Thyroid gland (tissue), 4 donors: ENCODE results near the gene IFT43.

ENCODE experiments used
- POLR2A ChIP-seq, 2 donors: fragments of 450-650 bp; IDR thresholded peaks; one replicate each; pipeline ENCODE4 v1.6.1; 2017; ENCODE audit warnings: antibody characterized with exemption in 2 of 2, mild to moderate bottlenecking in 2 of 2, moderate library complexity in 1 of 2
- TF ChIP-seq, protein P1 (sequence below), 6 experiments: fragments of 200-600 bp in 3 of 6; fragments of 450-650 bp in 3 of 6; sonication (generic) in 3 of 6; IDR thresholded peaks; one replicate each; pipeline ENCODE4 v1.5.1; 2016 to 2019; ENCODE audit warnings: antibody characterized with exemption in 6 of 6, mild to moderate bottlenecking in 2 of 6, inconsistent platforms in 1 of 6, moderate library complexity in 1 of 6

- TF ChIP-seq, protein P1, sequence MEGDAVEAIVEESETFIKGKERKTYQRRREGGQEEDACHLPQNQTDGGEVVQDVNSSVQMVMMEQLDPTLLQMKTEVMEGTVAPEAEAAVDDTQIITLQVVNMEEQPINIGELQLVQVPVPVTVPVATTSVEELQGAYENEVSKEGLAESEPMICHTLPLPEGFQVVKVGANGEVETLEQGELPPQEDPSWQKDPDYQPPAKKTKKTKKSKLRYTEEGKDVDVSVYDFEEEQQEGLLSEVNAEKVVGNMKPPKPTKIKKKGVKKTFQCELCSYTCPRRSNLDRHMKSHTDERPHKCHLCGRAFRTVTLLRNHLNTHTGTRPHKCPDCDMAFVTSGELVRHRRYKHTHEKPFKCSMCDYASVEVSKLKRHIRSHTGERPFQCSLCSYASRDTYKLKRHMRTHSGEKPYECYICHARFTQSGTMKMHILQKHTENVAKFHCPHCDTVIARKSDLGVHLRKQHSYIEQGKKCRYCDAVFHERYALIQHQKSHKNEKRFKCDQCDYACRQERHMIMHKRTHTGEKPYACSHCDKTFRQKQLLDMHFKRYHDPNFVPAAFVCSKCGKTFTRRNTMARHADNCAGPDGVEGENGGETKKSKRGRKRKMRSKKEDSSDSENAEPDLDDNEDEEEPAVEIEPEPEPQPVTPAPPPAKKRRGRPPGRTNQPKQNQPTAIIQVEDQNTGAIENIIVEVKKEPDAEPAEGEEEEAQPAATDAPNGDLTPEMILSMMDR (IDR thresholded peaks at IDR 0.05): no peak
- no peak for TF ChIP-seq POLR2A (IDR thresholded peaks at IDR 0.05)
Measured at GRCh38 chr14:76089575-76089974, 104.0 kb downstream of the IFT43 start.
